PC-9 (cell line): ENCODE data around the gene TGFBR3.

Experiments used
- EZH2 ChIP-seq: fragments of 200-600 bp; sonication (generic); IDR thresholded peaks from 2 replicates; pipeline ENCODE4 v1.8.0; 2017; ENCODE audit warnings: antibody characterized with exemption, low read depth
- TF ChIP-seq, protein P1 (sequence below): fragments of 200-600 bp; sonication (generic); conservative IDR thresholded peaks from 2 replicates; pipeline ENCODE4 v1.6.1; 2017; ENCODE audit warnings: mixed run types, antibody characterized with exemption, mild to moderate bottlenecking, moderate library complexity

DNA sequence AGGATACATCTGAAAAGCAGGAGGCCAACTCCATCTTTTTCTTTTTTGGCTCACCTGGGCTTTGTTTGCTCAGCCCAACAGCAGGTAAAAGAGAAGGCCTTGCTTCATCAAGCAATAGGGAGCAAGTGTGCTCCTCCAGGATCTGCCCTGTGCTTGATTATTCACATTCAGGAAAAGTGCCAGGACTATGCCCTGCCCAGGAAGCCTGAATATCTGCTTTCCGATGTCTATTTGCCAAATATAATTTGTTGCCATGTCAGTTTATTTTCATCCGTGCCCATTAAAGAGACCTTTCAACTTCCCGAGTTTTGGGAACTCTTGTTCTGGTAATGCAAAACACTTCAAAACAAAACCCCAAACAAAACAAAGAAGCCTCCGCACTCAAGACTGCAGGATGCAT lies 200.0 kb downstream of the TGFBR3 start:
- no peak for TF ChIP-seq EZH2
- TF ChIP-seq, protein P1, sequence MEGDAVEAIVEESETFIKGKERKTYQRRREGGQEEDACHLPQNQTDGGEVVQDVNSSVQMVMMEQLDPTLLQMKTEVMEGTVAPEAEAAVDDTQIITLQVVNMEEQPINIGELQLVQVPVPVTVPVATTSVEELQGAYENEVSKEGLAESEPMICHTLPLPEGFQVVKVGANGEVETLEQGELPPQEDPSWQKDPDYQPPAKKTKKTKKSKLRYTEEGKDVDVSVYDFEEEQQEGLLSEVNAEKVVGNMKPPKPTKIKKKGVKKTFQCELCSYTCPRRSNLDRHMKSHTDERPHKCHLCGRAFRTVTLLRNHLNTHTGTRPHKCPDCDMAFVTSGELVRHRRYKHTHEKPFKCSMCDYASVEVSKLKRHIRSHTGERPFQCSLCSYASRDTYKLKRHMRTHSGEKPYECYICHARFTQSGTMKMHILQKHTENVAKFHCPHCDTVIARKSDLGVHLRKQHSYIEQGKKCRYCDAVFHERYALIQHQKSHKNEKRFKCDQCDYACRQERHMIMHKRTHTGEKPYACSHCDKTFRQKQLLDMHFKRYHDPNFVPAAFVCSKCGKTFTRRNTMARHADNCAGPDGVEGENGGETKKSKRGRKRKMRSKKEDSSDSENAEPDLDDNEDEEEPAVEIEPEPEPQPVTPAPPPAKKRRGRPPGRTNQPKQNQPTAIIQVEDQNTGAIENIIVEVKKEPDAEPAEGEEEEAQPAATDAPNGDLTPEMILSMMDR = no peak
